Measurements from ENCODE around the gene NRXN3. TPM values are rescaled to one million over a fixed set of nuclear protein-coding genes. Genes with fewer than 3 reads are reported as not detected.

NRXN3 gene
- total and polyA plus RNA-seq, 2 experiments from 2014 or later = 0.08 to 0.11 TPM

- TF ChIP-seq EZH2phosphoT487 (IDR thresholded peaks at IDR 0.05; ENCODE audit: insufficient read depth, low read depth) (no peak), EZH2 (IDR thresholded peaks at IDR 0.05; ENCODE audit: insufficient read depth, poor library complexity, severe bottlenecking) (no peak)
- Histone ChIP-seq H3K4me3 (no peak overlapping the region), H3K27ac (no peak overlapping the region), H3K4me1 (ENCODE audit: insufficient read depth) (no peaks in the 10 kb centered on the region), H3K4me2 (ENCODE audit: unreplicated experiment) (no peak overlapping the region), H3K9me3 (ENCODE audit: low read depth) (no peaks in the 10 kb centered on the region), H3K9ac (no peak overlapping the region), H3K79me2 (ENCODE audit: insufficient read depth) (no peaks in the 10 kb centered on the region), H2AFZ (no peak overlapping the region), H3K27me3 (replicated peaks; ENCODE audit: insufficient read depth) (no peaks in the 10 kb centered on the region), H4K20me1 (ENCODE audit: insufficient read depth) (no peaks in the 10 kb centered on the region), H3K9me2 (ENCODE audit: insufficient read depth) (no peaks in the 10 kb centered on the region), H3F3A (ENCODE audit: insufficient read depth) (no peaks in the 10 kb centered on the region), H3K36me3 (ENCODE audit: low read depth) (no peaks in the 10 kb centered on the region)
- no peak for DNase-seq
- WGBS, 2 experiments (ENCODE audit: low coverage in 1 of 2, low lambda C conversion rate in 2 of 2, missing lambda C conversion rate in 2 of 2) = 12 to 13% methylated on average over 3 of the region's 3 CpGs
- in situ Hi-C loops (cut with MboI) = no loop called here
Observed at GRCh38 chr14:78181270-78181669, 11.1 kb downstream of the NRXN3 start.

- no peaks in the 10 kb centered on the region for H3K9me3 ChIP-seq (ENCODE audit: low read depth)
- H3K4me3 ChIP-seq = no peak overlapping the region
- H2AFZ ChIP-seq = no peak overlapping the region
- no peaks in the 10 kb centered on the region for H3K36me3 ChIP-seq (ENCODE audit: low read depth)
- DNase-seq = no peak
- no peaks in the 10 kb centered on the region for H3K27me3 ChIP-seq (replicated peaks; ENCODE audit: insufficient read depth)
- no peak for TF ChIP-seq EZH2phosphoT487 (IDR thresholded peaks at IDR 0.05; ENCODE audit: insufficient read depth, low read depth)
- no peak for TF ChIP-seq EZH2 (IDR thresholded peaks at IDR 0.05; ENCODE audit: insufficient read depth, poor library complexity, severe bottlenecking)
- 28% methylated on average over 7 of the region's 7 CpGs for WGBS, 2 experiments (ENCODE audit: low coverage in 1 of 2, low lambda C conversion rate in 2 of 2, missing lambda C conversion rate in 2 of 2)
- no peak overlapping the region for H3K9ac ChIP-seq
- no peak overlapping the region for H3K4me2 ChIP-seq (ENCODE audit: unreplicated experiment)
- H3K4me1 ChIP-seq (ENCODE audit: insufficient read depth) = no peaks in the 10 kb centered on the region
- no peaks in the 10 kb centered on the region for H3K9me2 ChIP-seq (ENCODE audit: insufficient read depth)
- no peaks in the 10 kb centered on the region for H3F3A ChIP-seq (ENCODE audit: insufficient read depth)
- H3K79me2 ChIP-seq (ENCODE audit: insufficient read depth) = no peaks in the 10 kb centered on the region
- in situ Hi-C loops (cut with MboI) = no loop called here
- H4K20me1 ChIP-seq (ENCODE audit: insufficient read depth) = no peaks in the 10 kb centered on the region
- no peak overlapping the region for H3K27ac ChIP-seq
Observed at GRCh38 chr14:78182722-78183121, 12.5 kb downstream of the NRXN3 start.

GRCh38 chr14:78184157-78184556, 14.0 kb downstream of the NRXN3 start:
- Histone ChIP-seq H3K27me3 (replicated peaks; ENCODE audit: insufficient read depth) (no peaks in the 10 kb centered on the region), H3K4me2 (ENCODE audit: unreplicated experiment) (no peak overlapping the region), H3K79me2 (ENCODE audit: insufficient read depth) (no peaks in the 10 kb centered on the region), H3K27ac (no peak overlapping the region), H3K4me1 (ENCODE audit: insufficient read depth) (no peaks in the 10 kb centered on the region), H3K9me2 (ENCODE audit: insufficient read depth) (no peaks in the 10 kb centered on the region), H3F3A (ENCODE audit: insufficient read depth) (no peaks in the 10 kb centered on the region), H3K4me3 (no peak overlapping the region), H3K36me3 (ENCODE audit: low read depth) (no peaks in the 10 kb centered on the region), H2AFZ (no peak overlapping the region), H4K20me1 (ENCODE audit: insufficient read depth) (no peaks in the 10 kb centered on the region), H3K9me3 (ENCODE audit: low read depth) (no peaks in the 10 kb centered on the region), H3K9ac (no peak overlapping the region)
- TF ChIP-seq EZH2phosphoT487 (IDR thresholded peaks at IDR 0.05; ENCODE audit: insufficient read depth, low read depth) = no peak
- TF ChIP-seq EZH2 (IDR thresholded peaks at IDR 0.05; ENCODE audit: insufficient read depth, poor library complexity, severe bottlenecking) = no peak
- in situ Hi-C loops (cut with MboI) = no loop called here
- WGBS, 2 experiments (ENCODE audit: low coverage in 1 of 2, low lambda C conversion rate in 2 of 2, missing lambda C conversion rate in 2 of 2) = 51 to 57% methylated on average over 5 of the region's 5 CpGs
- DNase-seq = no peak

- H3K9ac ChIP-seq = no peak overlapping the region
- no peaks in the 10 kb centered on the region for H3K79me2 ChIP-seq (ENCODE audit: insufficient read depth)
- H2AFZ ChIP-seq = no peak overlapping the region
- 11 to 17% methylated on average over 6 of the region's 6 CpGs for whole genome bisulfite sequencing, 2 experiments (ENCODE audit: low coverage in 1 of 2, low lambda C conversion rate in 2 of 2, missing lambda C conversion rate in 2 of 2)
- H3K4me1 ChIP-seq (ENCODE audit: insufficient read depth) = no peaks in the 10 kb centered on the region
- no peak for DNase-seq
- no peaks in the 10 kb centered on the region for H3K9me3 ChIP-seq (ENCODE audit: low read depth)
- in situ Hi-C loops (cut with MboI) = no loop called here
- no peaks in the 10 kb centered on the region for H3F3A ChIP-seq (ENCODE audit: insufficient read depth)
- TF ChIP-seq EZH2 (IDR thresholded peaks at IDR 0.05; ENCODE audit: insufficient read depth, poor library complexity, severe bottlenecking) (no peak), EZH2phosphoT487 (IDR thresholded peaks at IDR 0.05; ENCODE audit: insufficient read depth, low read depth) (no peak)
- no peaks in the 10 kb centered on the region for H4K20me1 ChIP-seq (ENCODE audit: insufficient read depth)
- no peak overlapping the region for H3K27ac ChIP-seq
- H3K36me3 ChIP-seq (ENCODE audit: low read depth) = no peaks in the 10 kb centered on the region
- no peak overlapping the region for H3K4me2 ChIP-seq (ENCODE audit: unreplicated experiment)
- no peaks in the 10 kb centered on the region for H3K9me2 ChIP-seq (ENCODE audit: insufficient read depth)
- H3K27me3 ChIP-seq (replicated peaks; ENCODE audit: insufficient read depth) = no peaks in the 10 kb centered on the region
- no peak overlapping the region for H3K4me3 ChIP-seq
Observed at GRCh38 chr14:78186277-78186676, 16.1 kb downstream of the NRXN3 start.

- Histone ChIP-seq H3K4me3 (no peak overlapping the region), H3K9ac (no peak overlapping the region), H3K9me2 (ENCODE audit: insufficient read depth) (no peaks in the 10 kb centered on the region), H3K4me2 (ENCODE audit: unreplicated experiment) (no peak overlapping the region), H3K79me2 (ENCODE audit: insufficient read depth) (no peaks in the 10 kb centered on the region), H3F3A (ENCODE audit: insufficient read depth) (no peaks in the 10 kb centered on the region), H2AFZ (no peak overlapping the region), H3K9me3 (ENCODE audit: low read depth) (no peaks in the 10 kb centered on the region), H3K36me3 (ENCODE audit: low read depth) (no peaks in the 10 kb centered on the region), H3K4me1 (ENCODE audit: insufficient read depth) (no peaks in the 10 kb centered on the region), H3K27ac (no peak overlapping the region), H4K20me1 (ENCODE audit: insufficient read depth) (no peaks in the 10 kb centered on the region), H3K27me3 (replicated peaks; ENCODE audit: insufficient read depth) (no peaks in the 10 kb centered on the region)
- DNase-seq = no peak
- in situ Hi-C loops (cut with MboI) = no loop called here
- TF ChIP-seq EZH2phosphoT487 (IDR thresholded peaks at IDR 0.05; ENCODE audit: insufficient read depth, low read depth) (no peak), EZH2 (IDR thresholded peaks at IDR 0.05; ENCODE audit: insufficient read depth, poor library complexity, severe bottlenecking) (no peak)
- 2% methylated on average over 3 of the region's 3 CpGs for WGBS, 2 experiments (ENCODE audit: low coverage in 1 of 2, low lambda C conversion rate in 2 of 2, missing lambda C conversion rate in 2 of 2)
Observed at GRCh38 chr14:78188882-78189281, 18.7 kb downstream of the NRXN3 start.
